Astrocyte of the hippocampus (primary cell): ENCODE results near the gene QSOX2.

Source experiments
- DNase-seq: peaks from one replicate; pipeline ENCODE4 v3.0.0; 2011; ENCODE audit warnings: low read depth, low spot score

The QSOX2 gene

DNA sequence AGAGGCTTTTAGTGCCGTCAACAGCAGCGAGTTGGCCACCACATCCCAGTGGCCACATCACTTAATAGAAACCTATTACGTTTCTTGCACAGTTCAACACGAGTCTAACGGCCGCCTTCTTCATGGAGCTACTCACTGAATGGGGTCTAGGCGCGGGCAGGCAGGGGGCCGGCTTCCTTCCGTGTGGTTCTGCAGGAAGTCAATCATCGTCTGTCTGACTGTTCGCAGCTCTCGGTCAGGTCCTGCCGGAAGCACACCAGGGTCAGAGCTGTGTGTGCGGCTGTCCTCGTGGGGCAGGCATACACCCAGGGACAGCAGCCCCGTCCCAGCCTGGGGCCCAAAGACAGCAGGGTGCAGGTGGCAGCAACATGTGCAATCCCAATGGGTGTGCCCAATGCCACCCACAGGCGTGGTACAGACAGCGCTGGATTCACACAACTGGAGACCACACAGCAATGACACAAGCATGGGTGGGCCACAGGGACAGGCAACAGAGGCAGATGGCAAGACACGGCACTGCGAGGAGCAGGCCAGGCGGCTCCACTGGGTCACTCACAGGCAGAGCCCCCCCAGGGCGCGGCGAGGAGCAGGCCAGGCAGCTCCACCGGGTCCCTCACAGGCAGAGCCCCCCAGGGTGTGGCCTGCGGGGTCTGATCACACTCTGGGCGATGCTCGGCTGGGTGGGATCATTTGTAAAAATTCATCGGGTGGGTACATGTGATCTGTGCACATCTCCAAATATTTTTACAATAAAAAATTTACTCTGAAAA, 21.6 kb downstream of the QSOX2 start:
- no peak for DNase-seq

DNA sequence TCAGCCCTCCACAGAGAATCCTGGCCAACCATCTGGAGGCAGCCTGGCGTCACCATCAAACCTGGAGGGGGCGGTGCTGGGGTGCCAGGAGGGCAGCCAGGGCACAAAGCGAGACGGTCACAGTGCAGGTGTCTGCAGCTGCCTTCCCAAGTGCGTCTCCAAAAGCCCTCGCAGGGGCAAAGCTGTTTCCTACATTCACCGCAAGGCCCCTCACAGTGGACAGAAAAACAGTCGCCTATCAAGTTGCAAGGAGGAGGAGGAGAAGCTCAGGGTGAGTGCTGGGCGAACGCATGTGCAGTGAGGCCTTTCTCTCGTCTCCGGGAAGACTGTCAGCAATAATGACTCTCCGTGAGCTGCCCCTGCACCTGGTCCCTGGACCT, 22.7 kb downstream of the QSOX2 start:
- DNase-seq: no peak

GRCh38 chr9:136222166-136222905, 23.3 kb downstream of the QSOX2 start:
- DNase-seq: no peak

DNA sequence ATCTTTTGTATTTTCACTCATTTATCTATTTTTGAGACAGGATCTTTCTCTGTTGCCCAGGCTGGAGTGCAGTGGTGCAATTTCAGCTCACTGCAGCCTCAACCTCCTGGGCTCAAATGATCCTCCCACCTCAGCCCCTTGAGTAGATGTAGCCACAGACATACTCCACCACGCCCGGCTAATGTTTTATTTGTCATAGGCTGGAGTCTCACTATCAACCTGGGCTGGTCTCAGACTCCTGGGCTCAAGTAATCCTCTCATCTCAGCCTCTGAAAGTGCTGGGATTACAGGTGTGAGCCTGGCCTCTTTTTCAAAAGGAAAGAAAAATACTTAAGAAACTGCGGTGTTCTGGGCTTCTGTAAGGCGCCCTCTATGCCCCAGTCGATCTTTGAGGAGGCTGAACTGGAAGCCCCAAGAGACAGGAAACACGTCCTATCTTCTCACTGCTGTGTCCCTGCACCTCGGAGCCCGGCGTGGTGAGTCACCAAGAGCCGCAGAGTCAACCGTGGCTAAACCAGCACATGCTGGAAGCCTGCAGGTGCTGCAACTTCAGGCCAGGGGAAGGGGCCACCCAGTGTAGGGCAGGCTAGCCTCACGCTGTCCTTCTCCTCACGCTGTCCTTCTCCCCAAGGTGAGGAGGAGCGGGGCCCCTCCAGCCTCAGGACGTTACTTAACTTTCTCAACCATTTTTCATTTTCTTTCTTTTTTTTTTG, 25.4 kb downstream of the QSOX2 start:
- peak; percentile 57 for DNase-seq

DNA sequence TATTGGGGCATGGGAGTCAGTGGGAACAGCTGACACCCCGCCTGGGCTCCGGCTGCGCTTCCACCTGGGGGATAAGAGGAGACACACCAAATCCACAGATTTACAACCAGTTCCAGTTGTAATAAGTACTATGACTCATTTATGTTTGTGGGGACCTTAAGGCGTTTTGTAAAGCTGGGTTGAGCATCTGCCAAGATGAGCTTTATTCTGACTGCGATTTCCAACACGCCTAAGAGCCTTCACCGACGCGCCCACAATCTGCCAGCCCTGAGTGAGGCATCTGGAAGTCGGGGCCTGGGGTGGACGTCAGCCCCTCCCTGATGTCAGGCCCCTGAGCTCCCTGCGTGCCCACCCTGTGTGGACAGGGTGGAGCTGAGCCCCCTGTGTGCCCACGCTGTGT, 26.3 kb downstream of the QSOX2 start:
- DNase-seq: peak; percentile 71

- DNase-seq: no peak
Observed at GRCh38 chr9:136218673-136219072, 26.9 kb downstream of the QSOX2 start.

DNA sequence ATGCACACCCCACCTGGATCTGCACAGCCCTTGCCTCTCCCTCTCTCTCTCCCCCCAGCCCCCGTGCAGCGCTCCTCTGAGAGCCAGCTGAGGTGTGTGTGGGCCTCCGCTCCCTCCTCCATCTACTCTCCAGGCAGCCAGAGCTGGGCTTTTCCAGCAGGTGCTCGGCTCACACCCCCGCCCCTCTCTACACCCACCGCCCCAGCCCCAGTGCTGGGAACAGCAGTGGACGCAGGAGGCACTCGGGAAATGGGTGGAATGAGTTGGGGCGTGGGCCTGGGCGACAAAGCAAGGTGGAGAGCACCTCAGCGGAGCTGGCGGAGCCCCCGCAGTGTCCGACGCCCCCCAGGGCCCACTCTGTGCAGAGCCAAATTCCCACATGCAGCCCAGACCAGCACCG, 27.3 kb downstream of the QSOX2 start:
- no peak for DNase-seq

GRCh38 chr9:136216541-136217244, 28.9 kb downstream of the QSOX2 start:
- no peak for DNase-seq

DNA sequence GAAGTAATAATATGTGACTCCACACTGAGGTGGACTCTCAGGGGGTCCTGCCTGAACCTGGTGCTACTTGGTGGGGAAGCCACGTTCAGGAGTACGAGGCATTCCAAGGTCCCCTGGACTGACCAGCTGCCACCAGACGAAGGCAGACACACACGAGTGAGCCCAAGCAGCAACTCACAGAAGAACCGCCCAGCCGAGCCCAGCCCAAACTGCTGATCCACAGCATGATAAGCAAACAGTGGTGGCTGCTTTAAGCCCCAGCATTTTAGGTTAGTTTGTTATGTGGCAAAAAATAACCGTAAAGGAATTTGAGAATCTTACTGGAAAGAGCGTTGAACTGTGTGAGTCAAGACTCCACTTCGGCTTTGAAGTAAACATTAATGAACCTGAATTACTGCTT, 31.9 kb downstream of the QSOX2 start:
- no peak for DNase-seq

GRCh38 chr9:136212345-136212950, 33.2 kb downstream of the QSOX2 start:
- no peak for DNase-seq

DNA sequence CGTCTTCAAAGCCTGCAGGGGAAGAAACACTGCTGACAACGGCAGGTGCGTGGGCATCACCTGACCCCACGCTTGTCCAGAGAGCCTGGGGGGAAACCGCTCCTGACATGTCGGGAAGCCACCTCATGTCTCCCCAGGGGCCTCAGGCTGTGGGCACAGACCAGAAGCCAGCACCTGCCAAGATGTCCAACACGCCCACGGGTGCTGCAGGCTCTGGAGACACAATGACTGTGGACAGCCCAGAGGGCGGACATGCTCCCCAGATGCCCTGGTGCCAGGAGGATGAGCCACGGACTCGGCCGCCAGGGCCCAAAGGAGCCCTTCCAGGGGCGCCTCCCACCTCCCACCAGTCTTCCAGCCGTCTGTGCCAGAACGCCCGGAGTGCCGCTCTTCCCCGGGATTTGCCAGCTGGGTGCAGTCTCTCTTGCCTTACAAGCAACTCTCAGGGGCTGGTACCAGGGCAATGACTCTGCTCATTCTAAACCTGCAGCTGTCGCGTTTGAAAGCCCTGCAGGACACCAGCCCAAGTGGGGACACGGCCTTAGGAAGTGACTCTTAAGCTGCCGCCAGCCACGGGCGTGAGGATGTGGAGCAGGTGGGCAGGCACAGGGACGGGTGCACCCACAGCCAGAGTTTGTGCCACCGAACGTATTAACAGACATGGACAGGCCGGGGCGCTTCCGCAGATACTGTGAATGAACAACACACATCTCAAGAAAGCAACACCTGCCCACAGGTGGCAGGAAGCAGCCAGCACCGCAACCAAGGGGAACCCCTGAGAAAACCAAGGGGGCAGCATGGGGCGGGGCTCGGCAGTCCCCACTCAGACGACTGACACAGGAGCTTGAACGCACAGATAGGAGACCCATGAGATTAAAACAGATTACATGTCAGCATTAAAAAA, 33.9 kb downstream of the QSOX2 start:
- no peak for DNase-seq

DNA sequence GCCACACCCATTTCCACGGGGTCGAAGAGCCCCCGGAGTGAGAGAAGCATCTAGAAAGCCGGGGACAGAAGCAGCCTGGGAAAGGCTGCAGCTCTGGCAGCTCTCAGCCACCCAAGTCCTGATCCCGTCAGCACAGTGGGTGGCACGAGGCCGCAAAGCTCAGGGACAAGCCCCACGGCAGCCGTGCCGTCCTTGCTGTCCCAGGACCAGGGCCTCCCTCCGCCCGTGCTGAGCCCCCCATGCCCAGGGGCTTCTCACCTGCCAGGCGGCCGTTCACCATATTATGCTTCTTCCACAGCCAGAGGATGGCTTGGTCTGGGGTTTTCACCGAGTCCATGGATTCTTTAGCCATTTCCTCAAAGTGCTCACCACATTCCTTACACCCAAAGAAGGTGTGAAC, 34.6 kb downstream of the QSOX2 start:
- DNase-seq: no peak

- DNase-seq: no peak
Observed at GRCh38 chr9:136210276-136210675, 35.3 kb downstream of the QSOX2 start.

DNA sequence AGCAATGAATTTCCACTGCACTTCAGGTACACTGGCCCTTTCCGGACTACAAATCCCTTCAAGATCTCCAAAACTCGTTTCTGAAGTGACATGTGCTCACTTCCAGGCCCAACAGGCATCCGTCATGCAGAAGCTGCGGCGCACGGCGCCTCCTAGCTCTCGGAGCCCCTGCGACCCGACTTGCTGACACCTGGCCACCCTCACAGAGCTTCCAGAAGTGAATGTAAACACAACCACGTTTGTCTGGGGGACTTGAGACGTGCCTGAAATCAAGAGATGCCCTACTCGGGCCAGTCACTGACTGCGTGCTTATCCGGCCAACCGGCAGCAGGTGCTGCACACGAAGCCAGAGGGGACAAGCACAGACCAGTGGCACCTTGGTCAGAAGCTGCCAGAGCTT, 35.8 kb downstream of the QSOX2 start:
- no peak for DNase-seq

- DNase-seq: no peak
Observed at GRCh38 chr9:136209232-136209631, 36.4 kb downstream of the QSOX2 start.

DNA sequence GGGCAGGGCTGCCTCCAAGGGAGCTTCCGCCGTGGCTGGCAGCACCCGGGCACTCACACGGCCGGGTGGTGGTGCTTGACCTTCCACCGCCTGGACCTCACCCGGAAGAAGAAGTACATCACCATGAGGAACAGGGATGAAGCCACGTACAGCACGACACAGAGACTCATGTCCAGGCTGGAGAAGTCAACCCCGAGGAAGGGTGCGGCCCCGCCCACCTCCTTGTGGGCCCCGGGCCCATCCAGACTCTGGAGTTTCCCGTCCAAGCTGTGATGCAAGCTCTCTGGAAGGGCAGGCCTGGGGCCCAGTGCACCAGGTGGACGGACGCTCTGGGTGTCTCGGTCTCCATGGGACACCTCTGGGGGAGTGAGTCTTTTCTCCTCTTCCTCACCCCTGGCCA, 36.9 kb downstream of the QSOX2 start:
- no peak for DNase-seq

DNA sequence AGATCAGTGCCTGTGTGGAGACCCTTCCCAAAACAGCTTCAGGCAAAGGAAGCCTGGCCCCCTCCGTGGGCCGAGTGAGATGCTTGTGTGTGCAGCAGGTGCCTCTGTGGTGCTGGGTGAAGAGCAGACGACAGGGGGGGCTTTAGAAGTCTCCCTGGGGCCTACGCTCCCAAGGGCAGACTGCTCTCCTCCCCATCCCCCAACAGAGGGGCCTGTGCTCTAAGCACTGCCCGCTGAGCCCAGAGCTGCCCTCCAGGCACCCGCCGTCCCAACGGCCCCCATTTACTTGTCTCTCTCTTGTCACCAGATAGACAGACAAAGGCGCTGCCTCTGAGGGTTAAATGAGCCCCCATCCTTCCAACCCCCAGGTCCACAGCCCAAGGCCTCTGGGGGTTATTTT, 38.0 kb downstream of the QSOX2 start:
- DNase-seq: no peak

- DNase-seq: no peak
Observed at GRCh38 chr9:136206602-136207275, 38.9 kb downstream of the QSOX2 start.

- DNase-seq: no peak
Observed at GRCh38 chr9:136205707-136205992, 40.0 kb downstream of the QSOX2 start.
